CMK (cell line): ENCODE data around the gene LRRIQ1.
"Not testable (repeated sequence)": the region's sequence is repeated elsewhere in the genome, so short reads cannot be mapped to it uniquely, and the experiment has no call there.

Source experiments
- DNase-seq: peaks from one replicate; pipeline ENCODE4 v3.0.0-alpha.2; 2010; ENCODE audit warnings: low read depth

Gene LRRIQ1

GRCh38 chr12:85186236-85186635 lies 150.1 kb downstream of the LRRIQ1 start:
- no peak for DNase-seq

DNA sequence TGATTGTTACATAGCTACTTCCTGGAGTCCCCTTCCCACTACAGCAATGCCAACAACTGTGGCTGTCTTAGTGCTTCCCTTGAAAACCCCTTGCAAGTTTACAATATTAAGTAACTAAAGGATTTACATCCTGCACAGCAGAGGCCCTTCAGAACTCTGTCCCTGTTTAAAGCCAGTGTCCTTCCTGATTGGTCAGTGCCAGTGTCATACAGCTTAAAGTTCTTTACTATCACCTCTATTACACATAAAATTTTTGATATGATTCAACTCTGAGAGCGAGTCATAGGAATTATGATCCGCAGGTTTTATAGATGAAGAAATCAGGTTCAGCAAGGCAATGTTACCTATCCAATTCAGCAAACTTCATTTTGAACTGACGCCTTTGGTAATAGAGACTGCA lies 152.5 kb downstream of the LRRIQ1 start:
- no peak for DNase-seq

GRCh38 chr12:85190728-85191127 lies 154.6 kb downstream of the LRRIQ1 start:
- no peak for DNase-seq

GRCh38 chr12:85203809-85204208 lies 167.7 kb downstream of the LRRIQ1 start:
- not testable (repeated sequence) for DNase-seq

DNA sequence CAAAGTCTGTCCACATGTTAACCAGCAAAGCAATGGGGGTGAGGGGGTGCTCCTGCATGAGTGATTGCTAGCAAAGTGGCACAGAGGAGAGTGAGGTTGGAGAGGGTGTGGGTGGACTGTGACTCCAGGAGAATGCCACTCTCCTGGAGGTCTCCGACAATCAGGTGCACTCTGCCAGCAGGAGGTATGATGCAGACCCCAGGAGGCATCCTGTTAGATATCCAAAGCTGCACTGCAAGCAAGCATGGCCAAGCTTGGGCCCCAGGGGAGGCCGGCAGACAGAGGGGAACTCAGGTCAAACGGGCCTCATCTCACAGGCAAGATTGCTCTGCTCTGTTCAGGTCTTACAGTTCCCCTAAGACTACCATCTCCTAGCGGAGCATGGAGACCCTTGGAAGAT lies 170.4 kb downstream of the LRRIQ1 start:
- DNase-seq, result no peak

GRCh38 chr12:85224339-85224738 lies 188.2 kb downstream of the LRRIQ1 start:
- not testable (repeated sequence) for DNase-seq

GRCh38 chr12:85225501-85225900 lies 189.3 kb downstream of the LRRIQ1 start:
- no peak for DNase-seq

DNA sequence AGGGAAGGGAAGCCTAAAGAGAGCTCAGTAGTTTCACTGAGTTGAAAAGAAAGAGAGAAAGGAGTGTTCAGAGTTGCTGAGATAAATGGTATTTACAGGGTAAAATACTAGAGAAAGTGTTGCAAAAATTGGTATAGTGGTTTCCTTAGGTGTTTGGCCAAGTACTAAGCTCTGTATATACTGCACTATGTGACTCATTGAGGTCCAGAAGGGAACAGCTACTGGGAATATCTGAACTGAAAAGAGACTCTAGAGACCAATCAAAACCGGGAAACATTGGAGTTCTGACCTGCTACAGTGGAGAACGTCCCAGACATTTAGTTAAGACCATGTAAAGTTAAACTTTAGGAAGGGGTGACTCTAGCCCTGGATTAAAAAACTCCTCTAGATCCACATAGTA lies 201.2 kb downstream of the LRRIQ1 start:
- DNase-seq, result no peak

DNA sequence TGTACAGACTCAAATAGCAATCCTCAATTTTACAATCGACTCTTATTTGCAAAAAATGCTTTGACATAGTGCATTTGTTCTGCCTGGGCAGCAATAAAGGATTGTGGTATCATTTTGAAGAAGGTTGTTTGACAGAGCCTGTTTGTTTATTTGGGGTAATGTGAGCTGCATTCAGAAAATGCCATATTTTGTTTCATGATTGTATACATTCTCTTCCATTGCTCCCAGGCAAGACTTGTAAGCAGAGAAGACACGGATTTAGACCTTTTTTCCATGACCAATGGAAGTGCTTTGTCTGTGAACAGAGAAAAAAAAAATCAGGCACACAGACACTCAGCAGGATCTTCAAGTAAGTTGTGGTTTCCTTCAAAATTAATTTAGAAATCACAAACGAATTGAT lies 208.4 kb downstream of the LRRIQ1 start:
- no peak for DNase-seq

DNA sequence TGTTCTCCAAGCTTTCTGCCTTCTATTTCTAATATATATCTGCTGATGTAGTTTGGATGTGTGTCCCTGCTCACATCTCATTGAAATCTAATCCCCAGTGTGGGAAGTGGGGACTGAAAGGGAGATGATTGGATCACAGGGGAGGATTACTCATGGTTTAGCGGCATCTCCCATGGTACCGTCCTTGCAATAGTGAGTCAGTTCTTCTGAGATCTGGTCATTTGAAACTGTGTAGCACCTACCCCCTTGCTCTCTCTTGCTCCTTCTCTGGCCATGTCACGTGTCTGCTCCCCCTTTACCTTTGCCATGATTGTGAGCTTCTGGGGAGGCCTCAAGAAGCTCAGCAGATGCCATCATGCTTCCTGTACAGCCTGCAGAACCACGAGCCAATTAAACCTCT lies 217.7 kb downstream of the LRRIQ1 start:
- no peak for DNase-seq

DNA sequence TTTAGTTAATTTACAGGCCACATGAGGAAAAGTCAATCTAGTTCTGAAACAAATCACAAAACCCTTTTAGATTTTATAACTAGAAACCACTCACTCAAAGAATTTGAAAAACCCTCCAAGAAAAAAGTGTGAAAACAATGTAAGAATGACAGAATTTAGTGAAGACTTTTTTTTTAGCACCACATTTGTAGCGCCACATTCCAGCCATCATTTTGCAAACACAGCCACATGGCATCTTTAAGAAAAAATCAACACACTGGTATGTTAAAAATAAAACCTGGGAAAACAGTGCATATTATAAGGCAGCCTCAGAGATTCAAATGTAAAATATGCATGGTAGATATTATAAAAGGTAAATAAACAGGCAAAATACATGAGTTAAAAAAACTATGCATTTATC lies 221.5 kb downstream of the LRRIQ1 start:
- no peak for DNase-seq

DNA sequence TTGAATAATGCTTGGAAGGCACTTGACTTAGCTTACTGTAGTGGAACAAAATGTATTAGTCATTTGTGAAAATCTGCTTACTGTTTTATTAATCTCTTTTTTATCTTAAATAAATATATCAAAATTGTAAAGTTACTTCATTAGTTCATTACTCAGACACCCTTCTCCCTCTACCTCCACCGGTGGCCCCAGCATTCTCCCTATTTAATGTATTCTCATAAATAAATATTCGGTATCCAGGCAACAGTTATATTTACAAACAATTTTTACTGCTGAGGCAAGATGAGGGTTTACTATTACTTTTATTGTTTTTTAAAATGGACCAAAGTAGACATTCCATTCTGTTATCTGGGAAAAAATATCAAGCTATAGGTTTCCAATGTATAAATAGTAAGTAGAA lies 224.3 kb downstream of the LRRIQ1 start:
- DNase-seq, result no peak

- DNase-seq, result no peak
Observed at GRCh38 chr12:85260896-85261295, 224.7 kb downstream of the LRRIQ1 start.

- DNase-seq, result no peak
Observed at GRCh38 chr12:85266356-85266755, 230.2 kb downstream of the LRRIQ1 start.

DNA sequence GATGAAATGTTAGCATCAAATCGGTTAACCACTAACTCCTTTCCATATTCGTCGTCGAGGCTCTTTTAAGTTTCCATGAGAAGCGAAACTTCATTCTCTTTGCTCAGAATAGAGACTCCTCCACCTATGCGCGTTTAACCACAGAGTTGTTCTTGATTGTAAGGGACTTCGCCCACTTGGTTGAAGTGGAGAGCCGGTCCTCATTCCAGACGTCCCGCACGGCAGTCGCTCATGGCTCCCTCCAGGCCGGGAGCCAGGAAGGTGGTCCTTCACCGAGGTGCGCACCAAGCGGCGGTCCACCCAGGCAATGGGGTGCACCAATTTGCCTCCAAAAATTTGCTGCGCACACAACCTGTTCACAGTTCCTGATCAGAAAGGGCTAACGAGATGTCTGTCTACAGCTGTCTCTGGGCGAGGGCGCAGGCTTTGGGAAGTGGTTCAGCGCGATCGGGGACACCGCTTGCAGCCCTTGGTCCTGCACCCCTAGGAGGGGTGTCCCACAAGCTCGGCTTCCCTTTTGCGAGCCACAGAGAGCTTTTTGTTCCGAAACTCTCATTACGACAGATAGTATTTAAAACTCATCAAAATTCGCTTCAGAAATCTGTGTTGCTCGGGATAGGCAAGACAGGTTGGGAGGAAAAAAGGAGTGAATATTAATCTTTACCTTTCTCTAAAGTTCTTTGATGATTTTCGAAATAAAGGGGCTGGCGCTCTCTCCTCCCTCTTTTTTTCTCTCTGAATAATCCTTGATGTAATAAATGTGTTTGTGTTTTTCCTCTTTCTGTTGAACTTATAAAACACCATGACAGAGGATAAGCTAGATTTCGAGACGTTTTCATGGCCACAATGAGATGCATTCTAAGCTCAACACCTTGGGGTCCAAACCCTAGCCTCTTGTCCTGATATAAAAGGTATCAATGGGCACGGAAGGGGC lies 237.5 kb downstream of the LRRIQ1 start:
- DNase-seq, result no peak

DNA sequence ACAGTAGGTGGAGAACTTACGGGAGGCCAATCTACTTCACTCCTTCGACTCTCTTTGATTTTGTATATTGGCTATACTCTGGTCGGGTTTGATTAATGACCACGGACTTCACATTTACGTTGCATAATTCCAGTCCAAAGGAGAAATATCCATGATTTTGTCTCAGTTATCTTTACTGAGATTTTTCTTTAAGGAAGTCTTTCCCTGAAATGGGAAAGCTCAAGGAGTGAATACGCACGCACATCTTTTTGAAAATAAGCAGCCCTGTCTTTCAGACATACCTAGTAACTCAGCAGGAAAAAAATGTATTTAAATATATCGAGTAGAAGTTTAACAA lies 238.1 kb downstream of the LRRIQ1 start:
- DNase-seq, result no peak

DNA sequence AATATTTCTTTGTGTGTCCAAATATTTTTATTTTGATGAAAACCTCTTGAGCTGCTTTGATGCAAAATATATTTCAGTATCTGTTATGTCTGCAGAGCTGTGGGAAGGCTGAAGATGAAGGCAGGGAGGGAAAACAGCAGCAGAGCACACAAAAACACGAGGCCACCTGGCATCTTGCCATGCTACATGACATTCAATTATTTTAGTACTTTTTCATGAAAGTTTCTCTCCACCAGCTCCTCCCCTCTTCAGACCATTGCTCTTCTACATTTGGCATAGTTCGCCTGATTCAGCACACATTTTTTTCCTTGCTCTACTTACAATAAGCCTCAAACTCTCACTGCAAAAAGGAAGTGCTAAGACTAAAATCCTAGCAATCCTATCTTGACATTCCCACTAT lies 239.2 kb downstream of the LRRIQ1 start:
- DNase-seq, result no peak

DNA sequence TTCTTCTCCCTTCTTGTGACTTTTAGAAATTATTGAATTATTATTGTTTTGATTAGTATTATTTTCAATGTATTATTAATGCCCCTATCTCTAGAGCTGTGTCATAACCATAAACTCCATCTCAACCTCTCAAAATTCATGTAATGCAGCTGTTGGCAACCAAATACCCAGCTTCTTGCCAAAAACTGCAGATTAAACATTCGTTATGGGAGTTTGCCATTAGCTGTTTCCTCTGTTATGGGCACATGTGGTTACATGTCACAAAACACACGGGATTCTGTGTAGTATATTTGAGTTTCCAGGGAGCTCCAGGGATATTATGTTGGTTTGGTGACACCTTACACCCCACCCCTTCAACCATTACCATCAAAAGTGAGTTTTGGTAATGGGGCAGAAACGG lies 241.0 kb downstream of the LRRIQ1 start:
- DNase-seq, result no peak

DNA sequence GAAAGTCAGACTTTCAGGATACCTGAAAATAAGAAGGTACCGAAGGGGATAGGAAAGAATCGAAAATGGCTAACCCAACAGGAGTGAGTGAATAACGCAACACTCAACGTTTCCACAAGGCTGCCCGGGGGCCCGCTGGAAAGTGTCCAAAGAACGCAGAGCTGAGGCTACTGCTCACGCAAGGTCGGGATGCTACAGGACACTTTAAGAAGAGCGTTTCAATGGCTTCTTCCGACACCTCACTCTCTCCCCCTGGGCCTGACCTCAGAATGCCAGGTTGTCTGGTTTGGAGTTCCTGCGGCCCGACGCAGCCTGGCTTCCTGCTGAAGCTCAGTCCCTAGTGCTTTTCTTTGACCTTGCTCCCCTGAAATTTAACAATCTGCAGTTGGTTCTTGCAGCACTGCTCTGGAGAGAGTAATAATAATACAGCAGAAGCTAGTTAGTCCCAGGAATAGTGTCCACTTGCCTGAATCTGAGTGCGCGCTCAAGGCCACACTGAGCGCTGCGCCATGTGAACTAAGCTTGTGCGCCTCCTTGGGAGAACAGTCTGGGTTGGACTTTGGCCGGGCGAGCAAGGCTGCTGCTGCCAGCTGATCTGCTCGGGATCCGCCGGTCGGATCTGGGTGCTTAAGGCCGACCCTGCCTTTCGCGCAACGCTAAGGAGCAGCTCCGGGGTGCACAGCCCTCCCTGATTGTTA lies 241.9 kb downstream of the LRRIQ1 start:
- no peak for DNase-seq

- no peak for DNase-seq
Observed at GRCh38 chr12:85278598-85279448, 242.7 kb downstream of the LRRIQ1 start.

- no peak for DNase-seq
Observed at GRCh38 chr12:85279449-85280164, 243.5 kb downstream of the LRRIQ1 start.
